Measurements from ENCODE around the gene PRKG1. TPM values are rescaled to one million over a fixed set of nuclear protein-coding genes. Genes with fewer than 3 reads are reported as not detected.

The PRKG1 gene
- total and polyA plus RNA-seq, 7 experiments from 2014 or later, result 0.19 TPM; not detected in 6

- Histone ChIP-seq H3K27ac (ENCODE audit: low read depth, low read length) (no peak overlapping the region), H3K4me1 (ENCODE audit: control insufficient read depth in 2 of 2, insufficient read depth in 2 of 2, low read length in 2 of 2) (no peaks in the 10 kb centered on the region), H3K4me3 (ENCODE audit: low read length) (no peak overlapping the region), H3K27me3 (ENCODE audit: control insufficient read depth in 2 of 2, insufficient read depth in 2 of 2, low read length in 2 of 2) (no peaks in the 10 kb centered on the region), H3K9me3 (ENCODE audit: control insufficient read depth in 2 of 3, low read length in 3 of 3) (no peaks in the 10 kb centered on the region), H3K36me3 (ENCODE audit: control insufficient read depth in 2 of 3, insufficient read depth in 3 of 3, low read length in 3 of 3) (no peaks in the 10 kb centered on the region)
- ATAC-seq (no peak), DNase-seq (no peak)
- Mint-ChIP-seq H3K4me3 (no peak overlapping the region), H3K36me3 (no peaks in the 10 kb centered on the region), H3K4me1 (peaks cover 0 to 2% (median 0%) of the 10 kb centered on the region in 7 donors), H3K27me3 (peaks cover 0 to 17% (median 0%) of the 10 kb centered on the region in 5 donors), H3K9me3 (peaks cover 0 to 6% (median 0%) of the 10 kb centered on the region in 11 donors), H3K27ac (no peak overlapping the region)
- ChIA-PET POLR2A (no interaction called here), CTCF (no interaction called here)
- intact Hi-C loops (cut with micrococcal nuclease), result no loop called here
Measured at GRCh38 chr10:51724038-51724437, 649.8 kb downstream of the PRKG1 start.

DNA sequence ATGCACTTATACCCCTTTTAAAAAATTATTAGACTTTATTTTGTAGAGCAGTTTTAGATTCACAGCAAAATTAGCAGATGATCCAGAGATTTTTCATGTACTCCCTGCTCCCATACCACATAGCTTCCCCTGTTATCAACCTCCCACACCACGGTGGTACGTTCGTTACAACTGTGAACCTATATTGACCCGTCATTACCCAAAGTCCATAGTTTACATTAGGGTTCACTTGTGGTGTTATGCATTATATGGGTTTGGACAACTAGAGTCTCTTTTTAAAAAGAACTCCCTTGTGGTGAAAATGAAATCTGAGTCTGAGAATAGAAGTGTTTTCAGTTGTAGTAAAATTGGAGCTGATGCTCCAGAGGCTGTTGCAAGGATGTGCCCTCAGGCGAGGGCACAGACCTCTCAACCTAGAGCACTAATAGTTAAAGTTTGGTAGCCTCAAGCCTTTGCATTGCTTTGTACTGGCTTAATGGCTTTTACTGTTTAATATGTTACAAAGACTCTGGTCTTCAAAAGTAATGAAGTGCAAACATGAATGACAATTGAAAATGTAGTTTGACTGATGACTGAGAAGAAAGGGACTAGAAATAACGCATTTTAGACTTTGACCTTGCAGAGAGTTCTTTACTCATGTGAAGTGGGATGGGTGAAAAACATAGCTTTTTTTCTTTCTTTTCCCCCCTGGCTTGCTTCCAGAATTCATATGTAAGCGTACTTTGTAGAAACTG lies 655.7 kb downstream of the PRKG1 start:
- DNase-seq, result no peak
- Histone ChIP-seq H3K4me3 (ENCODE audit: low read length) (no peak overlapping the region), H3K27ac (ENCODE audit: low read depth, low read length) (no peak overlapping the region), H3K9me3 (ENCODE audit: control insufficient read depth in 2 of 3, low read length in 3 of 3) (no peaks in the 10 kb centered on the region), H3K36me3 (ENCODE audit: control insufficient read depth in 2 of 3, insufficient read depth in 3 of 3, low read length in 3 of 3) (no peaks in the 10 kb centered on the region), H3K4me1 (ENCODE audit: control insufficient read depth in 2 of 2, insufficient read depth in 2 of 2, low read length in 2 of 2) (no peaks in the 10 kb centered on the region), H3K27me3 (ENCODE audit: control insufficient read depth in 2 of 2, insufficient read depth in 2 of 2, low read length in 2 of 2) (no peaks in the 10 kb centered on the region)
- POLR2A ChIA-PET, result no interaction called here
- ATAC-seq, result no peak
- no peak overlapping the region for H3K4me3 Mint-ChIP-seq
- peaks cover 0 to 5% (median 0%) of the 10 kb centered on the region in 5 donors for H3K27me3 Mint-ChIP-seq
- CTCF ChIA-PET, result no interaction called here
- intact Hi-C loops (cut with micrococcal nuclease), result loop anchor here in 1 of 2 donors (5.0 kb wide), 1 partner anchor 43 kb away; no protein-coding TSS in a partner anchor
- H3K4me1 Mint-ChIP-seq, result no peaks in the 10 kb centered on the region
- no peaks in the 10 kb centered on the region for H3K9me3 Mint-ChIP-seq
- no peaks in the 10 kb centered on the region for H3K36me3 Mint-ChIP-seq
- no peak overlapping the region for H3K27ac Mint-ChIP-seq

- Histone ChIP-seq H3K4me3 (ENCODE audit: low read length) (no peak overlapping the region), H3K27me3 (ENCODE audit: control insufficient read depth in 2 of 2, insufficient read depth in 2 of 2, low read length in 2 of 2) (no peaks in the 10 kb centered on the region), H3K9me3 (ENCODE audit: control insufficient read depth in 2 of 3, low read length in 3 of 3) (no peaks in the 10 kb centered on the region), H3K4me1 (ENCODE audit: control insufficient read depth in 2 of 2, insufficient read depth in 2 of 2, low read length in 2 of 2) (no peaks in the 10 kb centered on the region), H3K27ac (ENCODE audit: low read depth, low read length) (no peak overlapping the region), H3K36me3 (ENCODE audit: control insufficient read depth in 2 of 3, insufficient read depth in 3 of 3, low read length in 3 of 3) (no peaks in the 10 kb centered on the region)
- no peak for DNase-seq
- Mint-ChIP-seq H3K27ac (no peak overlapping the region), H3K27me3 (peaks cover 0 to 12% (median 6%) of the 10 kb centered on the region in 5 donors), H3K36me3 (no peaks in the 10 kb centered on the region), H3K4me1 (no peaks in the 10 kb centered on the region), H3K9me3 (no peaks in the 10 kb centered on the region), H3K4me3 (no peak overlapping the region)
- ChIA-PET CTCF (no interaction called here), POLR2A (no interaction called here)
- intact Hi-C loops (cut with micrococcal nuclease), result loop anchor here in 1 of 2 donors (5.0 kb wide), 1 partner anchor 46 kb away; no protein-coding TSS in a partner anchor
- ATAC-seq, result no peak
Measured at GRCh38 chr10:51733057-51733456, 658.8 kb downstream of the PRKG1 start.

- no peaks in the 10 kb centered on the region for H3K36me3 ChIP-seq (ENCODE audit: control insufficient read depth in 2 of 3, insufficient read depth in 3 of 3, low read length in 3 of 3)
- no peak overlapping the region for H3K4me3 ChIP-seq (ENCODE audit: low read length)
- ATAC-seq (no peak), DNase-seq (no peak)
- ChIA-PET POLR2A (no interaction called here), CTCF (no interaction called here)
- H3K27ac ChIP-seq (ENCODE audit: low read depth, low read length), result no peak overlapping the region
- Mint-ChIP-seq H3K27ac (no peak overlapping the region), H3K27me3 (peaks cover 0 to 11% (median 4%) of the 10 kb centered on the region in 5 donors), H3K4me3 (no peak overlapping the region), H3K36me3 (no peaks in the 10 kb centered on the region), H3K9me3 (no peaks in the 10 kb centered on the region), H3K4me1 (no peaks in the 10 kb centered on the region)
- no peaks in the 10 kb centered on the region for H3K9me3 ChIP-seq (ENCODE audit: control insufficient read depth in 2 of 3, low read length in 3 of 3)
- no peaks in the 10 kb centered on the region for H3K27me3 ChIP-seq (ENCODE audit: control insufficient read depth in 2 of 2, insufficient read depth in 2 of 2, low read length in 2 of 2)
- intact Hi-C loops (cut with micrococcal nuclease), result no loop called here
- no peaks in the 10 kb centered on the region for H3K4me1 ChIP-seq (ENCODE audit: control insufficient read depth in 2 of 2, insufficient read depth in 2 of 2, low read length in 2 of 2)
Measured at GRCh38 chr10:51743146-51743545, 668.9 kb downstream of the PRKG1 start.

GRCh38 chr10:51744235-51745000 lies 670.1 kb downstream of the PRKG1 start:
- Histone ChIP-seq H3K4me3 (ENCODE audit: low read length) (no peak overlapping the region), H3K4me1 (ENCODE audit: control insufficient read depth in 2 of 2, insufficient read depth in 2 of 2, low read length in 2 of 2) (no peaks in the 10 kb centered on the region), H3K36me3 (ENCODE audit: control insufficient read depth in 2 of 3, insufficient read depth in 3 of 3, low read length in 3 of 3) (no peaks in the 10 kb centered on the region), H3K27me3 (ENCODE audit: control insufficient read depth in 2 of 2, insufficient read depth in 2 of 2, low read length in 2 of 2) (no peaks in the 10 kb centered on the region), H3K9me3 (ENCODE audit: control insufficient read depth in 2 of 3, low read length in 3 of 3) (no peaks in the 10 kb centered on the region), H3K27ac (ENCODE audit: low read depth, low read length) (no peak overlapping the region)
- Mint-ChIP-seq H3K27me3 (peaks cover 0 to 9% (median 0%) of the 10 kb centered on the region in 5 donors), H3K27ac (no peak overlapping the region), H3K9me3 (no peaks in the 10 kb centered on the region), H3K4me3 (no peak overlapping the region), H3K4me1 (no peaks in the 10 kb centered on the region), H3K36me3 (no peaks in the 10 kb centered on the region)
- ChIA-PET POLR2A (no interaction called here), CTCF (no interaction called here)
- no peak for DNase-seq
- no peak for ATAC-seq
- intact Hi-C loops (cut with micrococcal nuclease), result no loop called here

- DNase-seq, result no peak
- Histone ChIP-seq H3K27me3 (ENCODE audit: control insufficient read depth in 2 of 2, insufficient read depth in 2 of 2, low read length in 2 of 2) (no peaks in the 10 kb centered on the region), H3K36me3 (ENCODE audit: control insufficient read depth in 2 of 3, insufficient read depth in 3 of 3, low read length in 3 of 3) (no peaks in the 10 kb centered on the region), H3K27ac (ENCODE audit: low read depth, low read length) (no peak overlapping the region), H3K9me3 (ENCODE audit: control insufficient read depth in 2 of 3, low read length in 3 of 3) (no peaks in the 10 kb centered on the region), H3K4me3 (ENCODE audit: low read length) (no peak overlapping the region), H3K4me1 (ENCODE audit: control insufficient read depth in 2 of 2, insufficient read depth in 2 of 2, low read length in 2 of 2) (no peaks in the 10 kb centered on the region)
- no peaks in the 10 kb centered on the region for H3K9me3 Mint-ChIP-seq
- CTCF ChIA-PET, result no interaction called here
- intact Hi-C loops (cut with micrococcal nuclease), result loop anchor here in 1 of 2 donors (5.0 kb wide), 1 partner anchor 53 kb away; no protein-coding TSS in a partner anchor
- no peak overlapping the region for H3K27ac Mint-ChIP-seq
- H3K4me1 Mint-ChIP-seq, result no peaks in the 10 kb centered on the region
- H3K36me3 Mint-ChIP-seq, result no peaks in the 10 kb centered on the region
- peaks cover 0 to 9% (median 0%) of the 10 kb centered on the region in 5 donors for H3K27me3 Mint-ChIP-seq
- no peak for ATAC-seq
- POLR2A ChIA-PET, result interaction anchor here (0.6 kb wide), 1 partner anchor 57 kb away, joined by 3 read pairs; no protein-coding TSS in a partner anchor
- no peak overlapping the region for H3K4me3 Mint-ChIP-seq
Measured at GRCh38 chr10:51745397-51745796, 671.1 kb downstream of the PRKG1 start.

Data from naive thymus-derived CD4-positive, alpha-beta T cell (primary cell).